Loucy (cell line): ENCODE measurements around the gene DHFR.

Source experiments
- H2AFZ ChIP-seq: fragments of 200-600 bp; sonication (generic); 2 replicates; pipeline ENCODE4 v1.6.0; 2016; ENCODE audit warnings: antibody characterized with exemption, mild to moderate bottlenecking, low read length, moderate library complexity
- H3F3A ChIP-seq: fragments of 200-600 bp; 2 replicates; pipeline ENCODE4 v1.6.0; 2016; ENCODE audit warnings: antibody characterized with exemption, low read depth, mild to moderate bottlenecking
- H3K27me3 ChIP-seq: fragments of 200-600 bp; sonication (generic); 2 replicates; pipeline ENCODE4 v1.6.1; 2014; ENCODE audit warnings: low read length, mild to moderate bottlenecking; ENCODE audit not compliant: insufficient read depth, poor library complexity, severe bottlenecking
- H3K36me3 ChIP-seq: fragments of 200-600 bp; sonication (generic); 2 replicates; pipeline ENCODE4 v1.6.1; 2016; ENCODE audit warnings: low read length; ENCODE audit not compliant: insufficient read depth
- H3K4me1 ChIP-seq: fragments of 200-600 bp; sonication (generic); 2 replicates; pipeline ENCODE4 v1.5.1; 2014; ENCODE audit warnings: low read length, mild to moderate bottlenecking; ENCODE audit not compliant: insufficient read depth, poor library complexity, severe bottlenecking
- H3K4me2 ChIP-seq: fragments of 200-600 bp; sonication (generic); 2 replicates; pipeline ENCODE4 v1.6.0; 2014; ENCODE audit warnings: antibody characterized with exemption, low read length, low read depth, mild to moderate bottlenecking; ENCODE audit not compliant: poor library complexity, severe bottlenecking
- H3K4me3 ChIP-seq: fragments of 200-600 bp; sonication (generic); 2 replicates; pipeline ENCODE4 v1.5.1; 2014; ENCODE audit warnings: low read length, mild to moderate bottlenecking, mixed read lengths; ENCODE audit not compliant: poor library complexity, severe bottlenecking
- H3K79me2 ChIP-seq: fragments of 200-600 bp; sonication (generic); 2 replicates; pipeline ENCODE4 v1.6.1; 2014; ENCODE audit warnings: low read length; ENCODE audit not compliant: insufficient read depth
- H3K9ac ChIP-seq: fragments of 200-600 bp; sonication (generic); 2 replicates; pipeline ENCODE4 v1.6.0; 2014; ENCODE audit warnings: mild to moderate bottlenecking, low read depth, low read length, moderate library complexity; ENCODE audit not compliant: poor library complexity, severe bottlenecking
- H3K9me2 ChIP-seq: fragments of 200-600 bp; sonication (generic); replicated peaks from 2 replicates; pipeline ENCODE4 v1.6.1; 2016; ENCODE audit warnings: low read depth, low read length, mixed read lengths
- H3K9me3 ChIP-seq: fragments of 200-600 bp; sonication (generic); 2 replicates; pipeline ENCODE4 v1.6.1; 2014; ENCODE audit warnings: mild to moderate bottlenecking, antibody characterized with exemption, low read length, low read depth; ENCODE audit not compliant: insufficient read depth
- H4K20me1 ChIP-seq: fragments of 200-600 bp; sonication (generic); 2 replicates; pipeline ENCODE4 v1.6.0; 2014; ENCODE audit warnings: antibody characterized with exemption, low read length, mild to moderate bottlenecking; ENCODE audit not compliant: insufficient read depth, poor library complexity, severe bottlenecking
- EZH2phosphoT487 ChIP-seq: fragments of 200-600 bp; IDR thresholded peaks from 2 replicates; pipeline ENCODE4 v1.6.1; 2018; ENCODE audit warnings: antibody characterized with exemption, mild to moderate bottlenecking, moderate library complexity, borderline replicate concordance
- TF ChIP-seq, protein P1 (sequence below): fragments of 200-600 bp; sonication (generic); conservative IDR thresholded peaks from 2 replicates; pipeline ENCODE4 v1.5.1; 2014; ENCODE audit warnings: mild to moderate bottlenecking, antibody characterized with exemption, low read length

The DHFR gene

DNA sequence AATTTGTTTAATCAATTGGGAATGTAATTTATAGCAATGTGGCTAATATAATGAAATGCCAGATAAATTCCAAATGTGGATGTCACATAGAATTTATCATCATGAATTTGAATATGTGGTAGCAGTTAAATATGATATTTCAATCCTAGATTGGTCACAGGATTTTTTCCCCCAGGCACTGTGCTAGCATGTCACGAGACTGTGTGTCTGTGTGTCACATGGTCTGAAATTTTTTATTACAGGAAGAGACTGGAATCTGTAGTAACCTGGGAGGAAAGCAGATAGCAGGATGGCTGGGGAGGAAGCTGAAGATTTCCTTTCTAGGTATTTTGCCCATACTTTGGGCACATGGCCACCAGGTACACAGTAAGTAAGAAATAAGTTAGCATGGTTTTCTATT lies 35.7 kb downstream of the DHFR start:
- H4K20me1 ChIP-seq: no peaks in the 10 kb centered on the region
- no peak overlapping the region for H3K4me3 ChIP-seq
- H3K4me1 ChIP-seq: peaks cover 27% of the 10 kb centered on the region
- peak overlapping the region; percentile 59 for H3K4me2 ChIP-seq
- H3K9ac ChIP-seq: no peak overlapping the region
- H3K79me2 ChIP-seq: no peaks in the 10 kb centered on the region
- no peaks in the 10 kb centered on the region for H3F3A ChIP-seq
- no peaks in the 10 kb centered on the region for H3K36me3 ChIP-seq
- no peaks in the 10 kb centered on the region for H3K27me3 ChIP-seq
- H2AFZ ChIP-seq: no peak overlapping the region
- no peaks in the 10 kb centered on the region for H3K9me2 ChIP-seq
- H3K9me3 ChIP-seq: no peaks in the 10 kb centered on the region
- TF ChIP-seq EZH2phosphoT487: no peak
- TF ChIP-seq, protein P1, sequence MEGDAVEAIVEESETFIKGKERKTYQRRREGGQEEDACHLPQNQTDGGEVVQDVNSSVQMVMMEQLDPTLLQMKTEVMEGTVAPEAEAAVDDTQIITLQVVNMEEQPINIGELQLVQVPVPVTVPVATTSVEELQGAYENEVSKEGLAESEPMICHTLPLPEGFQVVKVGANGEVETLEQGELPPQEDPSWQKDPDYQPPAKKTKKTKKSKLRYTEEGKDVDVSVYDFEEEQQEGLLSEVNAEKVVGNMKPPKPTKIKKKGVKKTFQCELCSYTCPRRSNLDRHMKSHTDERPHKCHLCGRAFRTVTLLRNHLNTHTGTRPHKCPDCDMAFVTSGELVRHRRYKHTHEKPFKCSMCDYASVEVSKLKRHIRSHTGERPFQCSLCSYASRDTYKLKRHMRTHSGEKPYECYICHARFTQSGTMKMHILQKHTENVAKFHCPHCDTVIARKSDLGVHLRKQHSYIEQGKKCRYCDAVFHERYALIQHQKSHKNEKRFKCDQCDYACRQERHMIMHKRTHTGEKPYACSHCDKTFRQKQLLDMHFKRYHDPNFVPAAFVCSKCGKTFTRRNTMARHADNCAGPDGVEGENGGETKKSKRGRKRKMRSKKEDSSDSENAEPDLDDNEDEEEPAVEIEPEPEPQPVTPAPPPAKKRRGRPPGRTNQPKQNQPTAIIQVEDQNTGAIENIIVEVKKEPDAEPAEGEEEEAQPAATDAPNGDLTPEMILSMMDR: no peak

DNA sequence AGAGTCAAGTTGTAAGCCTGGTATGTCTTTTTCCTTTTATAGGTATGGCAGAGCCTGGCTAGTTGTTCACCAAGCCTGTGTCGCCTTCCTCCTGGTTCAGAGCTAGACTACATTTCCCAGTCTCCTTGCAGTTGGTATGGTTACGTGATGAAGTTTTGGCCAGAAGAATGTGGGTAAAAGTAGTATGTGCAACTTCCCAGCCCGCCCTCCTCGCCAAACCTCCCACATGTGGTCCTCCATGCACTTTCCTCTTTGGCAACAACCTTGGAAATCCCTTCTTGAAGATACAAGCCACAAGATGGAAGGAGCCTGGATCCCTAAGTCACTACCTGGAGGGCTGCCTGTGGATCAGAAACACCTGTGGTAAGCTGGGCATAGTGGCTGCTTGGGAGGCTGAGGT lies 36.3 kb downstream of the DHFR start:
- no peak overlapping the region for H3K4me3 ChIP-seq
- no peaks in the 10 kb centered on the region for H3K36me3 ChIP-seq
- H3K9me3 ChIP-seq: no peaks in the 10 kb centered on the region
- H4K20me1 ChIP-seq: no peaks in the 10 kb centered on the region
- H3K79me2 ChIP-seq: no peaks in the 10 kb centered on the region
- H3K4me1 ChIP-seq: peaks cover 23% of the 10 kb centered on the region
- no peak for TF ChIP-seq EZH2phosphoT487
- TF ChIP-seq, protein P1: no peak
- peak overlapping the region; percentile 59 for H3K4me2 ChIP-seq
- no peaks in the 10 kb centered on the region for H3K9me2 ChIP-seq
- no peaks in the 10 kb centered on the region for H3K27me3 ChIP-seq
- H3F3A ChIP-seq: no peaks in the 10 kb centered on the region
- H3K9ac ChIP-seq: no peak overlapping the region
- H2AFZ ChIP-seq: no peak overlapping the region

DNA sequence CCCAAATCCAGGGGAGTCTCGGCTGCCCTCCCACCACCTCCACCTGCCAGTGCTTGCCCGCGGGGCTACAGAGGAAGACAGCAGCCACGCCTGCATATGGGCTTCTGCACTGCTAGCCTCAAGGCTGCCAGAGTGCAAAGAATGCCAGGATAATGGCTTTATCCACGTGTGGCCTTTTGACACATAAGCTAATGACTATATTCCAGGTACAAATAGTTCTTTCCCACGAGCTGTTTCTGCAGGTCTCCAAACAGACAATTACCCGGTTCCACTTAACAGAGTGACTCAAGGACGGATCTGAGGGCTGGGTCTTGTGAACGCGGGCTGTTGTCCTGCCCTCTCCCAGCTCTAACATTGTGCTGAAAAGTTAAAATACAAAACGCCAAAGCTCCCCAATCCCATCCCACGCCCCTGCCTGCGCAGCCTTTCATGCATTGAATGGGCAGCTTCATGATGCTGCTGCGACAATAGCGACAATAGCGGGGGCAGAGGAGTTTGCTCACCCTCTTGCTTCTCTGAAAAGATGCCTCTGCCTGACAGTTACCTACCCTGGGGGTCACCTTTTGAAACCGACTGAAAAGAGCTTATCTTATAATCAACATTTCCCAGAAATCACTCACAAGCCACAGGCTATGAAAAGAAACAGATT lies 39.4 kb downstream of the DHFR start:
- Histone ChIP-seq H3K9me2 (no peaks in the 10 kb centered on the region), H3K4me2 (no peak overlapping the region), H3K9me3 (no peaks in the 10 kb centered on the region), H3K27me3 (no peaks in the 10 kb centered on the region), H3K79me2 (no peaks in the 10 kb centered on the region), H3K4me3 (no peak overlapping the region), H3K4me1 (peaks cover 19% of the 10 kb centered on the region), H3K36me3 (no peaks in the 10 kb centered on the region), H3F3A (no peaks in the 10 kb centered on the region), H3K9ac (no peak overlapping the region), H2AFZ (no peak overlapping the region), H4K20me1 (no peaks in the 10 kb centered on the region)
- no peak for TF ChIP-seq EZH2phosphoT487
- TF ChIP-seq, protein P1: no peak
